ENCODE data around the gene GAL3ST2.

Gene GAL3ST2

GRCh38 chr2:241767464-241768250, 9.0 kb upstream of the GAL3ST2 start:
- Histone ChIP-seq H3K9me3 (ENCODE audit: control extremely low read depth in 1 of 5, control insufficient read depth in 4 of 5, insufficient read depth in 2 of 5, low read depth in 1 of 5, low read length in 4 of 5) (no peaks in the 10 kb centered on the region), H3K27me3 (replicated peaks in 2 of 5; ENCODE audit: control insufficient read depth in 4 of 5, insufficient read depth in 5 of 5, low read length in 4 of 5) (no peaks in the 10 kb centered on the region), H3K36me3 (ENCODE audit: control insufficient read depth in 4 of 4, insufficient read depth in 4 of 4, low read length in 3 of 4) (peaks cover 0 to 9% (median 3%) of the 10 kb centered on the region in 4 experiments), H3K27ac (ENCODE audit: insufficient read depth in 1 of 2, low read depth in 1 of 2, low read length in 2 of 2, poor library complexity in 1 of 2, severe bottlenecking in 2 of 2) (no peak overlapping the region), H3K4me1 (ENCODE audit: control extremely low read depth in 1 of 4, control insufficient read depth in 4 of 4, insufficient read depth in 4 of 4, low read length in 3 of 4) (peaks cover 0 to 26% (median 2%) of the 10 kb centered on the region in 4 experiments), H3K4me3 (ENCODE audit: control insufficient read depth in 1 of 7, extremely low read depth in 1 of 7, insufficient read depth in 4 of 7, low read depth in 2 of 7, low read length in 6 of 7) (no peak overlapping the region)
- WGBS (ENCODE audit: insufficient coverage): 97% methylated on average over 30 of the region's 37 CpGs
- ChIA-PET CTCF (no interaction called here), POLR2A (no interaction called here)
- DNase-seq: no peak

GRCh38 chr2:241768251-241768711, 8.3 kb upstream of the GAL3ST2 start:
- POLR2A ChIA-PET: no interaction called here
- 94% methylated on average over 24 of the region's 29 CpGs for WGBS (ENCODE audit: insufficient coverage)

GRCh38 chr2:241768850-241769249, 7.8 kb upstream of the GAL3ST2 start:
- Histone ChIP-seq H3K9me3 (ENCODE audit: control extremely low read depth in 1 of 5, control insufficient read depth in 4 of 5, insufficient read depth in 2 of 5, low read depth in 1 of 5, low read length in 4 of 5) (no peaks in the 10 kb centered on the region), H3K27me3 (replicated peaks in 2 of 5; ENCODE audit: control insufficient read depth in 4 of 5, insufficient read depth in 5 of 5, low read length in 4 of 5) (no peaks in the 10 kb centered on the region), H3K36me3 (ENCODE audit: control insufficient read depth in 4 of 4, insufficient read depth in 4 of 4, low read length in 3 of 4) (peaks cover 0 to 9% (median under 1%) of the 10 kb centered on the region in 4 experiments), H3K27ac (ENCODE audit: insufficient read depth in 1 of 2, low read depth in 1 of 2, low read length in 2 of 2, poor library complexity in 1 of 2, severe bottlenecking in 2 of 2) (no peak overlapping the region), H3K4me3 (ENCODE audit: control insufficient read depth in 1 of 7, extremely low read depth in 1 of 7, insufficient read depth in 4 of 7, low read depth in 2 of 7, low read length in 6 of 7) (no peak overlapping the region), H3K4me1 (ENCODE audit: control extremely low read depth in 1 of 4, control insufficient read depth in 4 of 4, insufficient read depth in 4 of 4, low read length in 3 of 4) (peaks cover 0 to 19% (median 2%) of the 10 kb centered on the region in 4 experiments)
- ChIA-PET POLR2A (no interaction called here), CTCF (no interaction called here)
- DNase-seq: no peak
- WGBS (ENCODE audit: insufficient coverage): 95% methylated on average over 10 of the region's 11 CpGs

More at GRCh38 chr2:241768251-241768711, 8.3 kb upstream of the GAL3ST2 start:
- CTCF ChIA-PET: no interaction called here
- Histone ChIP-seq H3K27me3 (replicated peaks in 2 of 5; ENCODE audit: control insufficient read depth in 4 of 5, insufficient read depth in 5 of 5, low read length in 4 of 5) (no peaks in the 10 kb centered on the region), H3K4me1 (ENCODE audit: control extremely low read depth in 1 of 4, control insufficient read depth in 4 of 4, insufficient read depth in 4 of 4, low read length in 3 of 4) (peaks cover 0 to 25% (median 2%) of the 10 kb centered on the region in 4 experiments), H3K9me3 (ENCODE audit: control extremely low read depth in 1 of 5, control insufficient read depth in 4 of 5, insufficient read depth in 2 of 5, low read depth in 1 of 5, low read length in 4 of 5) (no peaks in the 10 kb centered on the region), H3K36me3 (ENCODE audit: control insufficient read depth in 4 of 4, insufficient read depth in 4 of 4, low read length in 3 of 4) (peaks cover 0 to 9% (median 3%) of the 10 kb centered on the region in 4 experiments), H3K27ac (ENCODE audit: insufficient read depth in 1 of 2, low read depth in 1 of 2, low read length in 2 of 2, poor library complexity in 1 of 2, severe bottlenecking in 2 of 2) (no peak overlapping the region), H3K4me3 (ENCODE audit: control insufficient read depth in 1 of 7, extremely low read depth in 1 of 7, insufficient read depth in 4 of 7, low read depth in 2 of 7, low read length in 6 of 7) (no peak overlapping the region)
- DNase-seq: no peak

- H3K4me3 ChIP-seq (ENCODE audit: control insufficient read depth in 1 of 7, extremely low read depth in 1 of 7, insufficient read depth in 4 of 7, low read depth in 2 of 7, low read length in 6 of 7): no peak overlapping the region
- WGBS (ENCODE audit: insufficient coverage): 91% methylated on average over 13 of the region's 13 CpGs
- no peak overlapping the region for H3K27ac ChIP-seq (ENCODE audit: insufficient read depth in 1 of 2, low read depth in 1 of 2, low read length in 2 of 2, poor library complexity in 1 of 2, severe bottlenecking in 2 of 2)
- DNase-seq: no peak
- H3K27me3 ChIP-seq (replicated peaks in 2 of 5; ENCODE audit: control insufficient read depth in 4 of 5, insufficient read depth in 5 of 5, low read length in 4 of 5): no peaks in the 10 kb centered on the region
- CTCF ChIA-PET: no interaction called here
- POLR2A ChIA-PET: no interaction called here
- H3K9me3 ChIP-seq (ENCODE audit: control extremely low read depth in 1 of 5, control insufficient read depth in 4 of 5, insufficient read depth in 2 of 5, low read depth in 1 of 5, low read length in 4 of 5): no peaks in the 10 kb centered on the region
- H3K36me3 ChIP-seq (ENCODE audit: control insufficient read depth in 4 of 4, insufficient read depth in 4 of 4, low read length in 3 of 4): peaks cover 0 to 9% (median under 1%) of the 10 kb centered on the region in 4 experiments
- peaks cover 0 to 16% (median 5%) of the 10 kb centered on the region in 4 experiments for H3K4me1 ChIP-seq (ENCODE audit: control extremely low read depth in 1 of 4, control insufficient read depth in 4 of 4, insufficient read depth in 4 of 4, low read length in 3 of 4)
These were observed 6.8 kb upstream of the GAL3ST2 start for GRCh38 chr2:241769819-241770184.

- ChIA-PET CTCF (no interaction called here), POLR2A (no interaction called here)
- Histone ChIP-seq H3K27me3 (replicated peaks in 2 of 5; ENCODE audit: control insufficient read depth in 4 of 5, insufficient read depth in 5 of 5, low read length in 4 of 5) (no peaks in the 10 kb centered on the region), H3K4me3 (ENCODE audit: control insufficient read depth in 1 of 7, extremely low read depth in 1 of 7, insufficient read depth in 4 of 7, low read depth in 2 of 7, low read length in 6 of 7) (no peak overlapping the region), H3K4me1 (ENCODE audit: control extremely low read depth in 1 of 4, control insufficient read depth in 4 of 4, insufficient read depth in 4 of 4, low read length in 3 of 4) (peaks cover 0 to 16% (median 9%) of the 10 kb centered on the region in 4 experiments), H3K9me3 (ENCODE audit: control extremely low read depth in 1 of 5, control insufficient read depth in 4 of 5, insufficient read depth in 2 of 5, low read depth in 1 of 5, low read length in 4 of 5) (no peaks in the 10 kb centered on the region), H3K27ac (ENCODE audit: insufficient read depth in 1 of 2, low read depth in 1 of 2, low read length in 2 of 2, poor library complexity in 1 of 2, severe bottlenecking in 2 of 2) (no peak overlapping the region), H3K36me3 (ENCODE audit: control insufficient read depth in 4 of 4, insufficient read depth in 4 of 4, low read length in 3 of 4) (peaks cover 0 to 9% (median under 1%) of the 10 kb centered on the region in 4 experiments)
- 91% methylated on average over 26 of the region's 27 CpGs for WGBS (ENCODE audit: insufficient coverage)
- DNase-seq: no peak
These were observed 6.3 kb upstream of the GAL3ST2 start for GRCh38 chr2:241770185-241770935.

- CTCF ChIA-PET: no interaction called here
- no peak overlapping the region for H3K27ac ChIP-seq (ENCODE audit: insufficient read depth in 1 of 2, low read depth in 1 of 2, low read length in 2 of 2, poor library complexity in 1 of 2, severe bottlenecking in 2 of 2)
- 97% methylated on average over 12 of the region's 12 CpGs for WGBS (ENCODE audit: insufficient coverage)
These were observed 5.7 kb upstream of the GAL3ST2 start for GRCh38 chr2:241770936-241771285.

More at GRCh38 chr2:241770936-241771285, 5.7 kb upstream of the GAL3ST2 start:
- DNase-seq: no peak
- H3K4me3 ChIP-seq (ENCODE audit: control insufficient read depth in 1 of 7, extremely low read depth in 1 of 7, insufficient read depth in 4 of 7, low read depth in 2 of 7, low read length in 6 of 7): no peak overlapping the region
- no peaks in the 10 kb centered on the region for H3K27me3 ChIP-seq (replicated peaks in 2 of 5; ENCODE audit: control insufficient read depth in 4 of 5, insufficient read depth in 5 of 5, low read length in 4 of 5)
- peaks cover 0 to 9% (median under 1%) of the 10 kb centered on the region in 4 experiments for H3K36me3 ChIP-seq (ENCODE audit: control insufficient read depth in 4 of 4, insufficient read depth in 4 of 4, low read length in 3 of 4)
- H3K4me1 ChIP-seq (ENCODE audit: control extremely low read depth in 1 of 4, control insufficient read depth in 4 of 4, insufficient read depth in 4 of 4, low read length in 3 of 4): peaks cover 0 to 16% (median 9%) of the 10 kb centered on the region in 4 experiments
- POLR2A ChIA-PET: no interaction called here
- no peaks in the 10 kb centered on the region for H3K9me3 ChIP-seq (ENCODE audit: control extremely low read depth in 1 of 5, control insufficient read depth in 4 of 5, insufficient read depth in 2 of 5, low read depth in 1 of 5, low read length in 4 of 5)

Measured in common myeloid progenitor, CD34-positive (primary cell).